ENCODE measurements around the gene NR1D2.

Gene NR1D2

DNA sequence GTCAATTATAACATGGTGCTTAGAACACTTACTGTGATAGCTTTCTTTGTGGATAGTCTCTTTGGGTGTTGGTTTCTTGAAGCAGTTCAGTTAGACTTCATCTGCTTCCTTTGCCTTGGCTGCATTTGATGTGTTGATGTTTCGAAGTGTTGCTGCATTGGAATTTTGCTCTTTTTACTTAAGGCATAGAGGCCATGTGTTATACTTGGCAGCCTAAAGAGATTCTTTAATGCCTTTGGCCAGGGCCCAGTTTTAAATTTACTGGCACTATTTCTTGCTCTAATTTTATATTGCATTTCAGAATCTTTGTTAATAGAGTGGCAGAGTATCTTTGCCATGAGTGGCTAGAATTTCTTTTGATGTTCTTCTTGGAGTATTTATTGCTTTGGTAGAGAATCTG, 21.2 kb downstream of the NR1D2 start:
- DNase-seq (ENCODE audit: low spot score) = no peak

DNA sequence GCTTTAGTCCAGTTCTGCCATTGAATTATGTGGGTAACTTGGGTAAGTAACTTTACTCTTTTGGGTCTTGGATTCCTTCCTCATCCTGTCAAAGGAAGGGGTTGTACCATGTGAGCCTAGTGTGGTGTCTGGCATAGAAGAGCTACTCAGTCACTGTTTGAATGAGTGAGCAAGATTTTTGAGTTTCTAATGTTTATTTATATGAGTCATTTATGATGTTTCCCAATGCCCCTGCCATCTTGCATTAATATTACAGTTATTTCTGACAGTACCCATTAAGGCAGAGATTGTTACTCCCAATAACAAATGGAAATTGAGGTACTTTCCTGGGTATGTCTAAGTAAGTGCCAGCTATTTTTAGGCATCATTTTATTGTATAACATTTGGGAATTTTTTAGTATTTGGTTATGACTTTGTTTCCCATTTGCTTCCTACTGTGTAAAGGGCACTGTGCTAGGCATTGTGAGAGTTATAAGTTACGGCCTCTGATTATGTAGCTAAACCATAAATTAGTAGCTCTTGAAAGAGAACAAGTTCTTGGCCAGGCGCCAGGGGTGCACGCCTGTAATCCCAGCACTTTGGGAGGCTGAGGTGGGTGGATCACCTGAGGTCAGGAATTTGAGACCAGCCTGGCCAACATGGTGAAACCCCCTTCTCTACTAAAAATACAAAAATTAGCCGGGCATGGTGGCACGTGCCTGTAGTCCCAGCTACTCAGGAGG, 23.5 kb downstream of the NR1D2 start:
- no peak for DNase-seq (ENCODE audit: low spot score)

DNA sequence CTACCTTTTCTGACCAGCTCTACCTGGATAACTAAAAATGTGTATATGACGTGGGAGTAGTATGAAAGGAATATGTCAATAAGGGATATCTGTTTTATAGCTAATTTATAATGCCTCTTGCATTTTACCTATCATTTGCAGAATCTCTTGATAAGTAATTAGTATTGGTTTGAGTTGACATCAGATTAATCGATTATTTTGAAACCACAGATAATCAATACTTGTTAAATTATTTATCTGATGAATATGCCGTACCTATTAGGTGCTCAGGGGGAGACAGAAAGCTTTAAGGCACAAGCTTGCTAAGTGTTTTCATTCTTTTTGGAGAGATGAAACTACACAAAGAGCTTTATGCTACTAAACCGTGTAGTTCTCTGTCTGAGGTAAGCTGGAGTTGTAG, 24.3 kb downstream of the NR1D2 start:
- no peak for DNase-seq (ENCODE audit: low spot score)

DNA sequence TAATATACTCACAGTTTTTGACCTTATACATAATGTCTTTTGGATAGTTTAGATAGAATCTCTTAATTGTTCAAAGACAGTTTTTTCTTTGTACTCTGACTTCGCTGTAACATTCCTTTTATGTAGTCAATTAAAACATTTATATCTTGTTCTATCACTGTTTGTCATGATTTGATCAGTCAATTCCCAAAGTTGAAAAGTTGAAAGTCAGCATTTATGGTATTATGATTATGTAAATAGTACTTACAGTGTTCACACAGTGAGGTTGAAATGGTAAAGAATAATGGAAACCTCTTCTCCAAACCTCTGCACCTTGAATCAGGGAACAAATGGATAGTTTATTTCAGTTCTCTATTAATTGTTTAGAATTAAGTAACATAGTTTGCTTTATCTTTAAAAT, 26.6 kb downstream of the NR1D2 start:
- DNase-seq (ENCODE audit: low spot score) = no peak

DNA sequence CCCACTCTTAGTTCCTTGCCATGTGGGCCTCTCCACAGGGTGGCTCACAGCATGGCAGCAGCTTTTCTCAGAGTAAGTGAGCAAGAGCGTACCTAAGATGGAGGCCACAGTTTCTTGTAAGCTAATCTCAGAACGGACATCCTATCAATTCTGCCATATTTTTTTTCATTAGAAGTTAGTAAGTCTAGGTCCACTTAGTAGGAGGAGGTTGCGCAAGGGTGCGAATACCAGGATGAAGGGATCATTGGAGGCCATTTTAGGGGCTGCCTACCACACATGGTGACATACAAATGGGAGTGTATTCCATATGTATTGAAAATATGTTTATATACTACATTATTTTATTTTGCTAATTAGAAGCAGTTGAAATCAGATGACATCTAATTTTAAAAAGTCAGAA, 31.5 kb downstream of the NR1D2 start:
- no peak for DNase-seq (ENCODE audit: low spot score)

DNA sequence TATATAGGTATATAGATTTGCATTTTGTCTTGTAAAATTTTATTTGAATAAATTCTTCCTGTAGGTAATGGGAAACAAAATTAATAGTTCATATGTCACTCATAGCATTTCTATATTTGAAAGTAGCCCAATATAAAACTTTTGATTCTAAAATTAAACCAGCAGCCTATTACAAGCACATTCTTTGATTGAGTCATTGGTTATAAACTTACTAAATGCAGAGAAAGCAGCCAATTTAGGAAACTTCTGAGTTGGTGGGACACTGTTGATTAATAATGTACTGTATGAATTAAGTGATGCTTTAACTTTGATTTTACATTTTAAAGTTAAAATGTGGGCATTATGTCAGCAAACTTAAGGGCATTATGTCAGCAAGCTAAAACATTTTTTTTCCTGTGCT, 34.5 kb downstream of the NR1D2 start:
- DNase-seq (ENCODE audit: low spot score) = no peak

DNA sequence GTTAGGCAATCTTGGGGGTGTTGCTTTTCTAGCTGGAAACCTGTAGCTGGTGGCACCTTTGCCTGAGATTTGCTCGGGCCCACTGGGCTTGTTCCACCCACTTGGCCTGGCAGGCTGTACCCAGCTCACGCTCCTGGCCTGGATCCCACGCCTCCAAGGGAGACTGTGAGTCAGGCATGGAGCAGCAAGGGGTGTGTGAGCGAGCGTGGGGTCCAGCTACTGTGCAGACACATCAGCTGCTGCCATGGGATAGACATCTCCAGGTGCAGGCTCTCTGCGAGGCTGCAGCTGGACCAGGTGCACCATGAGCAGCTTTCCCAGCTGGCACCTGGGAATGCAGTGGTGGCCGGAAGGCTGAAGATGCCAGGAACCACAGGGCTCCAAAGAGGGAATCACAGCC, 36.0 kb downstream of the NR1D2 start:
- no peak for DNase-seq (ENCODE audit: low spot score)

DNA sequence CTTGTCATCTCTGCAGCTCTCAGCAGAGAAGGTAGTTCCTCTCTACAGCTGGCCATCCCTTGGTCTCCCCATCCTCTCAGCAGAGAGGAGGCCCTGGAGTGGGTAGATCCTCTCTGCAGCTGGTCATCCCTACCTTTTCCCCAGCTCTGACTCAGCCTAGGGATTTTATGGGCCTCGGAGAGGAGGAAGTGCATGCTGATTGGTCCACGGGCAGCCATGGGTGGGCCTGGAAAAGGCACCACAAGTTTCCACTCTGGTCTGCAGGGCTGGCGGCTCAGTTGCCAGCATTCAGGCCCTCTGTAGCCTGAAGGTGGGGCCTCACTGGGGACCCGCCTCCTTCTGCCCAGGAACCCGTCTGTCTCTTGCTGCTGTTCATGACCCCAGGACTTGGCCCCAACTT, 36.9 kb downstream of the NR1D2 start:
- DNase-seq (ENCODE audit: low spot score) = no peak

DNA sequence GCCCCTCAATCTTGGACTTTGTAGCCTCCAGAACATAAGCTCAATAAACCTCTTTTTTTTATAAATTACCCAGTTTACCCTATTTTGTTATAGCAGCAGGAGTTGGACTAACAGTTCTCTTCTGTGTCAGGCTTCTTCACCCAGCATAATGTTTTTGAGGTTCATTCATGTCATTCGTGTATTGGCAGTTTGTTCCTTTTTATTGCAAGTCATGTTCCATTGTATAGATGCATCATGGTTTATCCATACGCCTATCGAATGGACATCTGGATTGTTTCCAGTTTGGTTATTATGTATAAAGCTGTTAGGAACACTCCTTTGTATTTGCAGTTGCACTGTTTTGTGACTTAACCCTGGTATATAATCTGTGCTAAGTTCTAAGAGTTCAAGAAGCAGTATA, 39.8 kb downstream of the NR1D2 start:
- no peak for DNase-seq (ENCODE audit: low spot score)

DNA sequence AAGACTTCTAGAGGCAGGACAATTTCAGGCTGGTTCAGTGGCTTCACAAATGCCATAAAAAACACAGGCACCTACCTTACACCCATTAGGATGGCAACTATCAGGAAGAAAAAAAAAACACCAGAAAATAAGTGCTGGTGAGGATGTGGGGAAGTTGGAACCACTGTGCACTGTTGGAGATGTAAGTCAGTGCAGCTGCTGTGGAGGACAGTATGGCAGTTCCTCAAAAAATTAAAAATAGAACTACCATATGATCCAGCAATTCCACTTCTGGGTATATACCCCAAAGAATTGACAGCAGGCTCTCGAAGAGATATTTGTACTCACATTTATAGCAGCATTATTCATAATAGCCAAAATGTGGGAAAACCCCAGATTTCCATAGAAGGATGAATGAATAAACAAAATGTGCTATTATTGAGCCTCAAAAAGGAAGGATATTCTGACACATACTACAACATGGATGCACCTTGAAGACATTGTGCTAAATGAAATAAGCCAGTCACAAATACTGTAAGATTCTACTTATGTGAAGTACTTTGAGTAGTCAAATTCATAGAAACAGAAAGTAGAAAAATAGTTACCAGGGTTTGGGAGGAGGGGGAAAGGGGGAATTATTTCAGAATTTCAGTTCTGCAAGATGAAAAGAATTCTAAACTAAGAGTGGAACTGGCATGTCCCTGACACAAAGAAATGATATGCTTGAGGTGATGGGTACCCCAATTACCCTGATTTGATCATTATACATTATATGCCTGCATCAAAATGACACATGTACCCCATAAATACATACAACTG, 40.9 kb downstream of the NR1D2 start:
- no peak for DNase-seq (ENCODE audit: low spot score)

DNA sequence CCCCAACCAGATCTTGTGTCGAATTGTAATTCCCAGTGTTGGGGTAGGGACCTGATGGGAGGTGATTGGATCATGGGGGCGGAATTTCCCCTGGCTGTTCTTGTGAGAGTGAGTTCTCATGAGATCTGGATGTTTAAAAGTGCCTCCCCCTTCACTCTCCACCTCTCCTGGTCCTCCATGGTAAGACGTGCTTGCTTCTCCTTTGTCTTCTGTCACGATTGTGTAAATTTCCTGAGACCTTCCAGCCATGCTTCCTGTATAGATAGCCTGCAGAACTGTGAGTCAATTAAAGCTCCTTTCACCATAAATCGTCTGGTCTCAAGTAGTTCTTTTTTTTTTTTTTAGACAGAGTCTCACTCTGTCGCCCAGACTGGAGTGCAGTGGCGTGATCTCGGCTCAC, 42.3 kb downstream of the NR1D2 start:
- peak; percentile 38 for DNase-seq (ENCODE audit: low spot score)

DNA sequence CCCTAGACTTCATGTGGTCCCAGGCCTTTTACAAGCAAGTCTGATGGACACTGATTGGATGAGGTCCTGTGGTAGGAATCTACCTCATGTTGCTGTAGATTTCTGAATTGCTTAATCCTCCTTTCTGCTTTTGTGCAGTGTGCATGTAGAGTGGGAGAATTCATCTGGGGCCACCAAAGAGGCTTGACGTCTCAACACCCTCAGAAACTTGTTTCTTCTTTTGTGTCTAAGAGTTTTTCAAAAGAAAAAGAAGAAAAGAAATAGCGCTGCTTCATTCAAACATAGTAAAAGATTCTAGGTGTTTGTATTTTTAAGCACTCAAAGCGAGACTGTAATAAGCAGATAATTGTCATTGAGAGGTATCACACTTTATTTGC, 46.2 kb downstream of the NR1D2 start:
- DNase-seq (ENCODE audit: low spot score) = no peak

DNA sequence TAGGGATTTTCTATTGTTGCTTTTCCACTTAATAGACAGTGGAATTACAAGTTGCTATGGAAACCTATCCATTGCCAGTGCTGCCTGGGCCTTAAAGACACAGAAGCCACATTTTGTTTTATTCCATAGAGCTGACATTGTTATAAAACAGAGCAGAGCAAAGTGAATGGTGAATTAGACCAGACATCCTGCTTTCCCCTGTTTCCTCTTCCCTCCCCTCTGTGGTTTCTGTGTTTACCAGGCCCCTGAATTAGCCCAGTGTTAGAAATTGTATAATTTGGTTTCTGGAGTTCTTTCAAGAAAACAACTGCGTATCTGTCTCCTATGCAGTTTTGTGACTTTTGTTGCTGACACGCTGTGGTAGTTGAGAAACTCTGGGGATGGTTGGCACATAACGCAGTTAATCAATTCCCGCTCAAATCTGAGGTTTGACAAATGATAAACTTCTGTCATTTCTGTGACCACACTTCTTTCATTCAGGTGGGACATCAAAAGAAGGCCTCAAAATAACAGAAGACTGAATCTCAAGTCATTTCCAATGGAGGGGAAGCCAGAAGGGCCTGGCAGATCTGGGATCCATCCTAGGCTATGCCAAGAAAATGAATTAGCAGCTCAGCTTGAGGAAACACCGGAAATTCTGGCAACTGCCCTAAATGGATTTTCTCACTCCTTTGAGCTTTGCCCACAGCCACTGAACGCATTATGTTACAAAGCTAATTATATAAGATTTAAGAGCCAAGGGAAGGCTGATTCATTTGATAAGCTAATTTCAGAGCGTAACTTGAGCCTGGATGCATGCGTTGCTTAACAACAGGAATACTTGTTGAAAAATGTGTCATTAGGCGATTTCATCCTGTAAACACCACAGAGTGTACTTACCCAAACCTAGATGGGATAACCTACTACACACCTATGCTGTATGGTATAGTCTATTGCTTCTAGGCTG, 46.9 kb downstream of the NR1D2 start:
- no peak for DNase-seq (ENCODE audit: low spot score)

DNA sequence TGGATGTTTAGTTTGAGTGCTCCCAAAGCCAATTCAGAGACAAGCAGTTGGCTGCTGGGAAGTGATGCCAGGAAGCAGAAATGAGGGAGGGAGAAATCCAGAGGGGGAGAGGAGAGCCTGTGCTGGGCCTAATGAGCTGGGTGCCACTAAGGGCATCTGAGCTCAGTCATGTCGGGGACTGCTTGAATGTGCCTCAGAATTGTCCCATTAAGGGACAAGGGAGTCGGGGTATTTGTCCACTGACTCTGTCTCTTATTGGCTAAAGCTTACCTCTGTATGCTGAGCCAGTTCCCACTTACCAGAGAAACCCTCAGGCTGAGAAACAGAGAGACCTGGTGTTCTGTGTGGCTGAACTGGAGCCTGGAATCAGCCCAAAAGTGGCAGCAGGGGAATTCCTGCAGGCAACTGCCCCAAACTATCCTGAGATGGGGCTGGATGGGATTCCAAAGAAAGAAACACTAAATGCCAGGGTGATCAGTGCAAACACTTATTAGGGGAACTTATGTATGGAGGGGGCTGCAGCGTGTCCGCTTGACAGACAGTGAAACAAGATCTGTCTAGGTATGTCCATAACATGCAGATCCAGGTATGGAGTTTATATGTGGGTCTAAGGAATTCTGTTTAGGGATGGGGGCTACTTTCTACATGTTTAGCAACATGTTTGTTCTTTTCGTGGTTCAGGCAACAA, 48.6 kb downstream of the NR1D2 start:
- no peak for DNase-seq (ENCODE audit: low spot score)

DNA sequence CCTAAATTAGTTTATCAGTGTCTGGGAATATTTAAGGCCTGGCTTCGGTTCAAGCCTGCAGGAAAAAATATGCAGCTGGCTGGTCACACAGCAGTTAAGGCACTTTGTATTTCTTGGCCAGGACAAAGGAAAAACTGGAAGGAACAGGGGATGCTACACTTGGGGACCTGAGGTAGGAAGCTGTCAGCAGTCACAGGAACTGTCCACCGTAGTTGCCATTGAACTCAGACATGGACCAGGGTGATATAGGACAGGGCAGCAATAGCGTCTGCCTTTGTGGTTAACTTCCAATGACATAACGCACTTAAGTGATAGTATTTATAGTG, 49.1 kb downstream of the NR1D2 start:
- DNase-seq (ENCODE audit: low spot score) = no peak

DNA sequence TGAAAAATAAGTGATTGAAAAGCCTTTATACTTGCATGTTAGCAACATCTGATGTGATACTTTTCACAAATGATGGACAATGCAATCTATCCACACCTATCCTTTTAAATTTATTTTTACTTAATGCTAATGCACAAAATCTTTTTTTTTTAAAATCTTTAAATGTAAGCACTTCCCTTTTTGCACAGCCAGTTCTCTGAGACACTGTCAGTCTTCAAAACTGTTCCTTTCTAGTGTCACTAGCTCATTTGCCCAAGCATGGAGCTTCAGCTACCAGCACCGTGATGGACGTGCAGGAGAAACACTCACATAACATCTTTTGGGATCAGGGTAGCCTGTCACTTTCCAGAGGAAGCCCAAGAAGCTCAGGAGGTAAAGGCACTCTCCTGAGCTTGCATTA, 50.1 kb downstream of the NR1D2 start:
- DNase-seq (ENCODE audit: low spot score) = no peak

DNA sequence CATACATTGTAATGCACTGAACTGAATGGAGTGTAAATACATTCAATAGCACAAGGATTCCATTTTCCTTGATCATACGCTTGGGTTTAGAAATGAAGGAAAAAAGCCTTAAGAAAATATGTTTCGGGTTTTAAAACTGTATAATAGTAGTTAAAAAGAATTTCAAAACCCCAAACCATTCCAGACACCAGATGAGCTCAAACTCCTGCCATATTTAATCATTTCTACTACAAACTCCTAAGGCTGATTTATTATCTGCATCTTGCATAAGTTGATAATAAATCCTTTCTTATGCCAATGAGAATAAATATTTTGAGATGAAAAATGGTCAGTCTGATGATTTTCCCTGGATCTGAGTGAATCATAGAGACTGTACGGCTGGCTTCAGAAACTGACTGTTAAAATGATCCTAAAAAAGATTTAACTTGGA, 51.0 kb downstream of the NR1D2 start:
- DNase-seq (ENCODE audit: low spot score) = no peak

DNA sequence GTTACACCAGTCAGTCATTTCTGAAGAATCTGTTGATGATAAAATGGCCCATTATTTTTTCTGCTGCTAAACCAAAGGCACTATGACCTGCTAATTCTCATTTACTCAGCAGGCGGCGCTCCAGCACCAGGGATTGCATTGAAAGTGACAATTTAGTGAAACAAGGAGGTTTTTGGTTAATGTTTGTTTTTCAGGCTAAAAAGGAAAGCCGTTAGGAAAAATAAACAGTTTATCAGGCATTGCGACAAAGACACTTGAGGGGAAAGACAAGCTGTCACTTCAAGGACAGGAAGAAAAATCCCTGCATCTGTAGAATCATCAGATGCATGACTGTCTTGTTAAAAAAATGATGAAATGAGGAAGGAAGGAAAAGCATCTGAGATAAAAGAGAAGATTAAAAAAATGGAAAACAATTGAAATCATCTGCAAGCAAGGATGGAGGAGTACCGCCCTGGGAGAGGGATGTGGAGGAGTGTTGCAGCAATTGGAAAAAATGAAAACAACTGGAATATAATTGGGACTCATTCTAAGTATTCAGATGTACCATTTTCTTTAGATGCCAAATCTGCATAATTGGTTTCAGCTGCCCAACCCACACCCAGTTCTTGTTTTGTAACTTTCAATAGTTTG, 54.0 kb downstream of the NR1D2 start:
- peak; percentile 47 for DNase-seq (ENCODE audit: low spot score)

DNA sequence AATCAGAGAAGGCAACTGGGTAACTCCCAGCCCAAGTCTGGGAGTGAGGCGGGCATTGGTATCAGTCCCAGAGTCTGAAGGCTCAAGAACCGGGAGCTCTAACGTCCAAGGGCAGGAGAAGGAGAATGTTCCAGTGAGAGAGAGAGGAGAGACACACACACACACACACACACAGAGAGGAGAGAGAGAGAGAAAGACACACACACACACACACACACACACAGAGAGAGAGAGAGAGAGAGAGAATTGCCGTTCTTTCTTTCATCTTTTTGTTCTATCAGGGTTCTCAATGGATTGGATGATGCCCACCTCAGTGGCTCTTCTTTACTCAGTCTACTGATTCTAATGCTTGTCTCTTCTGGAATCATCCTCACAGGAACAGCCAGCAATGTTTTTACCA, 57.0 kb downstream of the NR1D2 start:
- no peak for DNase-seq (ENCODE audit: low spot score)

DNA sequence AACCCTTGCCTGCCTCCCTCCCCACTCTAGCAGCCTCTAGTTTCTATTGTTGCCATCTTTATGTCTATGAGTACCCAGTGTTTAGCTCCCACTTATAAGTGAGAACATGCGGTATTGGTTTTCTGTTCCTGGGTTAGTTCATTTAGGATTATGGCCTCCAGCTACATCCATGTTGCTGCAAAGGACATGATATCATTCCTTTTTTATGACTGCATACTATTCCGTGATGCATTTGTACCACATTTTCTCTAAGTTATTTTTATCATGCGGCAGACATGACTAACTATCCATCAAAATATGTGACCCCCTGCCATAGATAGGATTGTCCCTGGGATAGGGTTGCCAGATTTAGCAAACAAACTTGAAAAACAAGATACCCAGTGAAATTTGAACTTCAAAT, 58.4 kb downstream of the NR1D2 start:
- DNase-seq (ENCODE audit: low spot score) = no peak

DNA sequence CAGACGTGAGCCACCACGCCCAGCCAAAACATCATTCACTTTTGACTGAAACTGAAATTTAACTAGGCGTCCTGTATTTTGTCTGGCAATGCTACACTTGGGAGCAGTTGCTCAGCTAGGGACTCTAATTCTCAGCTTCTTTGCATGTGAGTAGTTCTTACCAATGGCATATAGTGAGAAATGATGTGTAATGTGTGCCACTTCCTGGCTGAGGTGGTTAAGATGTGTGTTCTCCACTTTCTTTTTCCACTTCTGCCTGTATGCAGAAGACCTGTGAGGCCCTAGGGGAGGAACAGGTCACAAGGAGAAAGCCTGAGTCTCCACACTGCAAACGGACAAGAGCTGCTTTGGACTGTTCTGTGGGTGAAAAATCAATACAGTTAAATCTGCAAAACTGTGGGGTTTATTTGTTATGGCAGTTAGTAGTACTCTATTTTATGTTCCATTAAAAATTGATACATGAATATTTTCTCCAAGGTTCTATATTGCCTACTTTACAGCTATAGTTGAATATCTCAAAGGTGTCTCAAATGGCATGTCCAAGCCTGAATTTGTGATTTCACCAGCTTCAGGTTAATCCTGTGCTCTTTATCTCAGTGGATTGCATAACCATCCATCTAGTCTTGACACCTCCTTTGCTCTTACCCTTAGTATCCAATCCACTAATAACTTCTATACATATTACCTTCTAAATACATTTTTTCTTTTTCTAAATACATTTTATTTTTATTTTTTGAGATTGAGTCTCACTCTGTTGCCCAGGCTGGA, 59.3 kb downstream of the NR1D2 start:
- no peak for DNase-seq (ENCODE audit: low spot score)
